GM21786 (cell line): ENCODE results near the gene INKA2.

ENCODE experiments used
- ATAC-seq: cut with Tn5 transposase; IDR thresholded peaks from one replicate; pipeline ENCODE4 v1.9.1; 2021; ENCODE audit not compliant: unreplicated experiment

INKA2 gene

GRCh38 chr1:111739194-111739924 is at the start of gene INKA2:
Gene INKA2, minus strand, starts transcription at chr1:111739395. Its CDS starts 153 bp downstream, at chr1:111739242.
- ATAC-seq: peak; percentile 83

GRCh38 chr1:111786669-111787207 is 47.5 kb upstream of the INKA2 start:
- no peak for ATAC-seq

- ATAC-seq: no peak
These were observed 45.2 kb upstream of the INKA2 start for GRCh38 chr1:111784273-111784901.

- no peak for ATAC-seq
These were observed 40.4 kb upstream of the INKA2 start for GRCh38 chr1:111779546-111779945.

DNA sequence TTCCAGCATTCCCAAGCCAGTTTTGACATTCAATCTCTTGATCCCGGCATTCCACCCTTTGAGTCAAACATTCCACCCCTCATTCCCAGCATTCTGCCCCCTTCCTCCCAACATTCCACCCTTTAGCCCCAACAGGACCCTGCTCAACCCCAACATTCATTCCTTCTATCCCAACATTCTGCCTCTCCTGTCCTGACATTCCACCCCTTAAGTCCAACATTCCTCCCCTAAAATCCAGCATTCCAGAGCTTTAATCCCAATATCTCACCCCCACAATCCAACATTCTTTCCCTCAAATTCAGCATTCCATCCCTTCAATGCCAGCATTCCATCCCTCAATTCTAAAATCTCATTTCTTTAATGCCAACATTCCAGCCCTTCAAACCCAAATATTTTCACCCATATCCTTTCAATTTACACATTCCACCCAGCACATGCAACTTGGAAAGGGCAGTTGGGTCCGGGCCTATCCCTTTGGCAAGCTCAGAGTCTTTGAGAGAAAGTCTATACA is 39.4 kb upstream of the INKA2 start:
- ATAC-seq: no peak

- ATAC-seq: no peak
These were observed 38.9 kb upstream of the INKA2 start for GRCh38 chr1:111778066-111778465.

DNA sequence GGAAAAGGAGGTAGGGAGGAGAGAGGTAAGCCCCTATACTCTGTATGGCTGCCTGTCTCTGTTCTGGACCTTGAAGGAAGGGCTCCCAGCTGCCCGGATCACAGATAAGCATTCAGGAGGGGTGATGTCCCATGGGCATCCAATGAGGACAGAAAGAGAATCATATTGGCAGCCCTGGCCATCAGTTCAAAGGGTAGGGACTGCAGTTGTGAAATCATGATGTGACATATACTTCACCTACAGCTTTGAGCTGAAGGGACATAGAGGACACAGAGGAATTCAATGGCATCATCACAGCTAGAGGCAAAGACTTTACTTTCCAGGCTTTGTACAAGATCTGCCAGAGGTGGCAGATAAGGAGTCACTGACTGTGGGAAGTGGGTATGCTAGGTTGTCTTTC is 38.1 kb upstream of the INKA2 start:
- no peak for ATAC-seq

DNA sequence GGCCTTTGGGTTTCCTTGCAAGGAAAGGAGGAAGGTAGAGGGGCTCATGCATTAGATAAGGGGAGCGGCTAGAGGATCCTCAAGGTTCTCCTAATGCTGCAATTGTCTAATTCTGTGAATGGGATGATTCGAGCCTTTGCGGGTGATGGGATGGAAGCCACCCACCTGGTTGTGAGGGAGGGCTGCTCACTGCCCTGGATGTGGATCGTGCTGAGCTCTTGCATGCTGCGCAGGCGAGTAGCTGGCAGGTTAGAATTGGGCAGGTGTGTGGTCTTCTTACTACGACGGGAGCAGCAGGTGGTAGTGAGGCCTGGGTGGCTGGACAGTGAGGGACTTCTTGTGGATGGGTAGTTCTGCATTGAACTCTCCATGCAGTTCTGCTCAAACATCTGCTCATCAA is 37.7 kb upstream of the INKA2 start:
- ATAC-seq: no peak

GRCh38 chr1:111776391-111776790 is 37.2 kb upstream of the INKA2 start:
- ATAC-seq: no peak

DNA sequence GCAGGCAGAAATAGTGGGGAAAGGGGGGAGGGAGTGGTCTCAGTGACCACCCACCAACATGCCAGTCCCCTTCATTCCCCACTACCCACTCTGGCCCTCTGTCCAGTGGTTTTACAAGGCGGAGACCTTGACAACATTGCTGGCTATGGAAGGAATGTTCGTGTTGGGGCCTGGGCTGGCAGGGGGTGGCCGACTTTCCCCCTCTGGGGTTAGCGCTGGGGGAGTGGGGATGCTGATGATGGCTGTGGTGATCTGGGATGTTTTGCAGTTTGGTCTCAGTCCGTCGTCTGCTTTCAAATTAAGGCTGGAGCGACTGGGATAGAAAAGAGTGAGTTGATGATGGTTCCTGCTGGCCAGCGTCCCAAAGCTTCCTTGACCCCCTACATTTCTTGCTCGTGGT is 36.8 kb upstream of the INKA2 start:
- no peak for ATAC-seq

DNA sequence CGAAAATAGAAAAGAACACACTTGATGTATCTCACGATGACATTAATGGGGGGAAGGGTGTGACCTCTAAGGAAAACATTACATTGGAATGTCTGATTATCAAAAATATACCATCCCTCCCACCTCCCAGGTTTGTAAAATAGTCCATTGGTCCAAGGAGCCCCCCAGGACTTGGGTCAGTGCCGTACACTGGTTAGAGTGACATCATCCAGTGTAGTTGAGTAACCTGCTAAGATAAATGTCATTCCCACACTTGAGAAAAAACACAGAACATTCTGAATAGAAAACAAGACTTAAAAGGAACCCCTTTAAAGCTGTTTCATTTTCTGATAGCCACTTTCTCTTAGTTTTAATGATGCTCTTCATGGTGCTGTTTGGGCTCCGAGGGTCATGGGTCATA is 31.7 kb upstream of the INKA2 start:
- ATAC-seq: no peak

GRCh38 chr1:111769517-111770146 is 30.4 kb upstream of the INKA2 start:
- no peak for ATAC-seq

- ATAC-seq: no peak
These were observed 29.4 kb upstream of the INKA2 start for GRCh38 chr1:111768625-111769024.

GRCh38 chr1:111768023-111768422 is 28.8 kb upstream of the INKA2 start:
- no peak for ATAC-seq

GRCh38 chr1:111762332-111762731 is 23.1 kb upstream of the INKA2 start:
- no peak for ATAC-seq

DNA sequence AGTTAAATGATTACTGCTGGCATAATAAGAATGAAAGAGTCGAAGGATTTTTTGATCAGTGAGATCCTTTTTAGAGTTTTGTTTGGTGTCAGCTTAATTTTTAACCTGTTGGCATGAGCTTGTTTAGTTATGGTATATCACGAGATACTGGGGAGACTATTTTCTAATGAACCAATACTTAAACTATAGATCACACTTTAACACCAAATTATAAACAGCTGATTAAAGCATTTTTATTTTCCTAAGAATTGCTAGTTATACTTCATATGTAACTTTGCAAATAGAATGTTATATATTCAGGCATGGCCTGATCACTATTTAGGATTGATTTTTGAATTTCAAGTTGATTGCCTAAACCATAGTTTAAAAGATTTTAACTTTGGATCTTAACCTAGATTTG is 22.5 kb upstream of the INKA2 start:
- ATAC-seq: no peak

DNA sequence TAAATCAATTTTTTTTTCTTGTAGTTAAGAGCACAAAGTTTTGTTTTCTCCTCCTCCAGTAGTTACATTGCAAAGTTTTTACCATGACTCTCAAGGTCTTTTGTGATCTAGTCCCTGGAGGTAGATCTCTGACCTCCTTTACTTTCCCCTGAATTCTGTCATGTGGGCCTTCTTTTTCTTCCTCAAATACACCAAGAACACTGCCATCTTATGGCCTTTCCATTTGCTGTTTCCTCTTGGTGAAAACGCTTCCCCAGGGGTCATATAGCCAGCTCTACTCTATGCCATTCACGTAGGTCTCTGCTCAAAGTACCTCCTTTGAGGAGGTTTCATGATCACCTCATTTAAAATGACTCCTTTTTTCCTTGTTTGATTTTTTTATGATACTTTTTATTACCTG is 19.2 kb upstream of the INKA2 start:
- ATAC-seq: no peak

DNA sequence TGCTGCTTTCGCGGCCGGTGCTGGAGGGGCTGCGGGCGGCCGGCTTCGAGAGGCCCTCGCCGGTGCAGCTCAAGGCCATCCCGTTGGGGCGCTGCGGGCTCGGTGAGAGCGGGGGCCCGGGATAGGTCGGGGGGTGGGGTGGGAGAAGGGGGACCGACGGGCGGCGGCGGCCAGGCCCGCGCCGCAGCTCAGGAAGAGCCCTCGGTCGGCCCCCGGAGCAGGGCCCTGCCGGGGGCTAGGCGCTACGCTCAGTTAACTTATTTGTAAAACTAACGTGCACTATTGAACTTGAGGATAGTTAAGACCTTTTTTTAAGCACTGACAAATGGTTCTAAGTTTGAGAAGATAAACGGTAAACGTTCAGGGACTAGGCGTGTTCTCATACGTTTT is 16.9 kb upstream of the INKA2 start:
- peak; percentile 17 for ATAC-seq

DNA sequence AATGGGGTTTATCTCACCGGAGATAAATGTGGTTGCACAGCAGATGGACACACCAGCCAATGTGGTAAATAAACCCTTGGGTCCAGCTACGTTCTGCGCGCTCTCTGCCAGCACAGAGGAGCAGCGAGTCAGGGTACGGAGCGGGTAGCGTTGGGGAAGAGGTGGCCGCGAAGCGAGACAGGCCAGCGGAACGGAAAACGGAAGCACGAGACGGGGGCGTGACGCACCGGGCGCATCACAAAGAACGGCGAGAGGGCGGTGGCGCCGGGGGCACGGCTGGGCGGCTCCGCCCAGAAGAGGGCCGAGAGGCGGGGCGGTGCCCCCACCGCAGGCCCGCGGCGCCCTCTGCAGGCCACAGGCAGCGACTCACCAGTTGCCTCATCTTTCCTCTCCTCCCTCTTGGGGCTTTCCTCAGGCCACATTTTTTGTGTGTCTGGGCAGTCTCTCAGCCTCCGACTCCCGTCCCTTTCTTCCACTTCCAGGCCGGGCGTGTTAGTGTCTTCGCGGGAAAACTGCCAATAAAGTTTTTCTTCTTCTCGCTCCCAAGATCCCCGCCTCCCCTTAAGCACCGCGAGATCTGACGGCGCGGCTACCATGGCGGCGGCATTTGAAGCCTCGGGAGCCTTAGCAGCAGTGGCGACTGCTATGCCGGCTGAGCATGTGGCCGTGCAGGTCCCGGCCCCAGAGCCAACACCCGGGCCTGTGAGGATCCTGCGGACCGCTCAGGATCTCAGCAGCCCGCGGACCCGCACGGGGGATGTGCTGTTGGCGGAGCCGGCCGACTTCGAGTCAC is 16.3 kb upstream of the INKA2 start, which contains the start of gene DDX20:
TSS of gene DDX20 (plus strand) at position 571 of the 793 bp plus-strand sequence. CDS start at position 595, 24 bp downstream.
- ATAC-seq: peak; percentile 90

GRCh38 chr1:111754984-111755330 is 15.8 kb upstream of the INKA2 start:
- ATAC-seq: no peak
